ENCODE data around the gene RASGRP3.

The RASGRP3 gene

DNA sequence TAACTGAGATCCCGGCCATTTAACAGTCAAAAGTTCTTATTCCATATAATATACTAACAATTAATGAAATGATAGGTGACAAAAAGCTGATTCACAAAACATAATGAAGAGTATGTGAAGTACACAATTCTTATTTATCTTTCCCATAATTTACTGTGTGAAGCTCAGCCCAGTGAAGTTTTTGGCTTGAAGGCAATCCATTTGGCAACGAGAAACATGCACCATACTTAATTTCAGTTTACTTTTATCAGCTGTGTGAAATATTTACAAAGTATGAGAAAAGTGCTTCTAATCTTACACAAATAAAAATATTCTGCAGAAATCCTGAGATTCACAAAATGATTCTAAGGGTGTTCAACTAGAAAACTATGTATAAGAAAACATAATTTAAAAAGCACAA, 110.3 kb downstream of the RASGRP3 start:
- DNase-seq = no peak

DNA sequence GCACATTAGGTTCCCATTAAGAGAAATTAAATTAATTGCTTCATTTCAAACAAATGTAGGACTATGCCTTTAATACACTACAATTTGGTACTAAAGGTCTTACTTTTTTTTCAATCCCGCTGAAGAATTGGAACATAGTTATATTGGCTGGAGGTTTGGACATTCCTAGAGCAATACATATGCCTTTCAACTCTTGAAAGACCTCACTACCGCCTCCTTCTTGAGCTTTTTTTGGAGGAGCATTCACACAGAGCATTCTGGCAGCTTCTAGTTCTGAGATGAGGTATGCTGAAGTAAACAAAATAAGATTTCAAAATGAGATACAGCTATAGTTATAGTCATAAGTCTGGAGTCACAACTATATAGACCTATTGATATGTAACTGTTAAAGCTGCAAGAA, 111.8 kb downstream of the RASGRP3 start:
- DNase-seq = no peak

DNA sequence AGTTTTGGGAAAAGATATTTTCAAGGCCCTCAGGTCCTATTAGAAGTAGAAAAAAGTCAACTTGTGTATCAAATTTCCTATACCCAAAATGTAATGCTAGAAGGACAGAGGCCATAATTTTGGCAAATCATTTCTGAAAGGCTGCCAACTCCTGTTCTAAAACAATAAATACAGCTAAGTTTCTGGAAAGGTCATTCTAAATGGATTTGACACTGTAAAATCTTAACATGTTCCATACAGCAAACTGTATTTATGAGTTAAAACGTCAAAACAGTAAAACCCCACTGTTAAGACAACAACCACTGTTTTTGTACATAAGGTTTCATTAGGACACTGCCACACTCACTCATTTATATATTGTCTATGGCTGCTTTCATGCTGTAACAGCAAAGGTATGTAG, 113.0 kb downstream of the RASGRP3 start:
- no peak for DNase-seq

GRCh38 chr2:33595385-33595784, 118.9 kb downstream of the RASGRP3 start:
- no peak for DNase-seq

GRCh38 chr2:33597026-33597425, 120.6 kb downstream of the RASGRP3 start:
- DNase-seq = no peak

DNA sequence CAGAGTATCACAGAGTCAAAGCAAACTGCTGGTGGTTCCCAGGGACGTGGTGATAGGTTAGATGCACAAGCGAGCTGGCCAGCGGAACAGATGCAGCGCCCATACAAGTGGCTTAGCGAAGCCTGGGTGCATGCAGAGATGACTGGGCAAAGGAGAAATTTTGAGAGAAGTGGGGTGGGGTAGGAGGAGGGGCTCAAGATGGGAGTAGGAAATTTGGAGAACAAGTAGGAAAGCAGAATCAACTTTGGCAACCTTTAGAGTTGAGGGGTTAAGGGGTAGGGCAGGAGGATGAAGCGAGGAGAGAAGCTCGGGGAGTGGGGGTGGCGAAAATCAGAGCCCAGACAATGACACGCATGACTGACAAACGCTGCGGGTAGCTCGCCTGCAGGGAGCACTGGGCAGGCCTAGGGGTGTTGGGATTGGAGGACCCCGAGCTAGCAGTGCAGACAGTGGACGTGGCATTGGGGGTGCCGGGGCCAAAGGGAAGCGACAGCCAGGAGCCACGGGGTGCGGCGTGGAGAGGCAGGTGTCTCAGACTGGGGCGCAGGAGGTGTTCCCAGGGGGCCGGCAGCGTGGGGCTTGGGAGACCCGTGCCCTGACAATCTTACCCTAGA, 122.2 kb downstream of the RASGRP3 start:
- DNase-seq = no peak

- DNase-seq = peak; percentile 95
These were observed 122.9 kb downstream of the RASGRP3 start, which contains the start of gene FAM98A for GRCh38 chr2:33599175-33599942. Gene FAM98A, minus strand, starts transcription at chr2:33599299. Its CDS starts 78 bp downstream, at chr2:33599221.

GRCh38 chr2:33599943-33600192, 123.4 kb downstream of the RASGRP3 start:
- no peak for DNase-seq

GRCh38 chr2:33602201-33602830, 125.9 kb downstream of the RASGRP3 start:
- no peak for DNase-seq

DNA sequence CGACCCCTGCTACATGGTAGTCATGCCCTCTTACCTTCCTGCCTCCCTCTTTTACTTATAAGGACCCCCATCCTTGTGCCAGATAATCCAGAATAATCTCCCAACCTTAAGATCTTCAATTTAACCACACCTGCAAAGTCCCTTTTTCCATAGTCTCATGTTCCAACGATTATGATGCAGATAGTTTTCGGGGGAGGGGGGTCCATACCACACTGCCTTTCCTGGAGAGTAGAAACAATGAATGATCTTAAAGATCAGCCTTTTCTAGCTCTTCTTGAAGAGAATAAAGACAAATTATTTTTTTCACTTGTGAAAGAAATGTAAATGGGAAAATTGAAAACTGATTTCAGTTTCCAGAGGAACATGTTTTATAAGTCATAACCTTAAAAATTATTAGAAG, 127.0 kb downstream of the RASGRP3 start:
- DNase-seq = no peak

GRCh38 chr2:33605056-33605455, 128.6 kb downstream of the RASGRP3 start:
- DNase-seq = no peak

- DNase-seq = no peak
These were observed 129.7 kb downstream of the RASGRP3 start for GRCh38 chr2:33606100-33606499.

- no peak for DNase-seq
These were observed 130.2 kb downstream of the RASGRP3 start for GRCh38 chr2:33606622-33607021.

DNA sequence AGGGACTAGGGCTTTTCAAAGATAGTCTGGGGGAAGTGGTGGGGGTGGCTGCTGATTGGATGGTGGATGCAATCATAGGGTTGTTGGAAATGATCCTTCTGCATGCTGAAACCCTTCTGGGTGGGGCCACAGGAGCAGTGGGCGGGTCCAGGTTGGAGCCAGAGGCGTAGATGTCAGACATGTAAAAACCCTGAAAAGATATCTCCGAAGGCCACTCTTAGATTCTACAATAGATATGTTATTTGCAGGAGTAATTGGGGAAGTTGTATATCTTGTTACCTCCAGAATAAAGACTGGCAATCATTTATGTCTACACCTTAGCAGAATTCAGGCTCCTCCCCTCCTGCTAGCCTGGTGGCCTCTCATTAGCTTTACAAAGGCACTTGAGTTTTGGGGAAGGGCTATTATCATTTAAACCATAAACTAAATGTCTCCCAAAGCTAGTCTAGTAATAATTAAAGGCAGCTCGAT, 130.8 kb downstream of the RASGRP3 start:
- no peak for DNase-seq

DNA sequence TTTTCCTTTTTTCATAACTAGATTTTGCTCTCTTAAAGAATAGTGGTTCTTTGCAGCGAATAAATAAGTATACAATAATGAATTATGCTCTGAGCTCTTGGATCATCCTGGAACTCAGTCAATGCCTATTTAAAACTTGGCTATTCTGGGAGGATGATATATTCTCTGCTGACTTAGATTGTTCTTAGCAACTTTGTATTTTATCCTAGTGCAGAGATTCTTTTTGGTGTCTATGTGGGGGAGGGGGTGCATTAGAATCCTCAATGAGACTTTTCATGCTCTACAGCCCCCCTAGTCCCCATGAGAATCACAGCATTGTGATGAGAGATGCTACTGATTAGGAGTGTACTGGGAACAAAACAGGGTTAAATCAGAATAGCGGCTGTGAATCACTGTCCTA, 131.5 kb downstream of the RASGRP3 start:
- no peak for DNase-seq

DNA sequence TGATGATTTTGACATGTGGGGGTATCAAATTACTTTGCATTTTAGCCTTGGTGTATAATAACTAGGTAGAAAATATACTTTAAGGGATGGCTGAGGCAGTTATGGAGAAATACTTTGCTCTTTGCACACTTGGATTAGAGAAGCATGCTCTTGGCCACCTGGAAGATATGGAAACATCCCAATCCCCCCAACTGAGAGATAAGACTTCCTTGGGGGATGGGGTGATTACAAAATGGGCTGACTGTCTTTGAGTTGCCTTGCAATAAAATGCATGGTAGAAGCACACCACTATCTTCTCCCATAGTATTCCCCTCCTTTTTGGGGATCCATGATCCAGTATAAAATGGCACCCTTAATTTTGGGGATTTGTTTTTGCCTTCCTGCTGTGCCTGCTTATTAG, 137.7 kb downstream of the RASGRP3 start:
- DNase-seq = no peak
